Rectal smooth muscle tissue (tissue), 1 donor: ENCODE data around the gene PKNOX2.

Experiments
- H3K27ac ChIP-seq: one replicate; pipeline ENCODE4 v1.7.0; 2013; ENCODE audit warnings: low read depth, low read length, inconsistent platforms
- H3K27me3 ChIP-seq: one replicate; pipeline ENCODE4 v1.7.0; 2013; ENCODE audit warnings: low read length; ENCODE audit not compliant: control insufficient read depth, insufficient read depth
- H3K36me3 ChIP-seq: one replicate; pipeline ENCODE4 v1.7.0; 2013; ENCODE audit warnings: low read length; ENCODE audit not compliant: control insufficient read depth, insufficient read depth
- H3K4me1 ChIP-seq: one replicate; pipeline ENCODE4 v1.7.0; 2013; ENCODE audit warnings: low read length; ENCODE audit not compliant: control insufficient read depth, insufficient read depth
- H3K4me3 ChIP-seq: one replicate; pipeline ENCODE4 v1.7.0; 2013; ENCODE audit warnings: low read length
- H3K9ac ChIP-seq: one replicate; pipeline ENCODE4 v1.7.0; 2013; ENCODE audit warnings: low read length

The PKNOX2 gene

DNA sequence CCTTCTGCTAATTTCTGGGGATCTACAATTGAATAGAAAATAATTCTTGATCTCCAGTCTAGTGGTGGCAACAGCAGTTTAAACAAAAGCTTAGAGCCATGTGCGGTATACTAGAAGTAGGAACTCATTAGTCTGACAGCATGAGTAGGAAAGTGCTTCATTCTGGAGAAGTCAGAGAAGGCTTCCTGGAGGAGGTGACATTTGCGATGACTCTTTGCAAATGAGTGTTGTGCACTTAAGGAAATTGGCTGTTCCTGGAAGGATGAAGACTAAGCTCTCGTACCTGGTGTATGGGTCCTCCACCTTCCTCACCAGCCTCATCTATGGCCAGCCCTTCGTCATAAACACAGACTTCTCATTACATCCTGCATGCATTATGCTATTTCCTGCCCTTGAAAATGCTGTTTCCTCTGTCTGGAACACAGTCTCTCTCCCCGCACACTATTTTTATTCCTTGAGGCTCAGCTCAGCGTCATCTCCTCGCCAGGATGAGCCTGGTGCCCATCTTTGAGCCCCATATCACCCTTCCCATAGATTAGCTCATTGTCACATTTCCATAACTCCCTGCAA, 132.9 kb downstream of the PKNOX2 start:
- no peak overlapping the region for H3K9ac ChIP-seq
- H3K4me1 ChIP-seq = peaks cover 13% of the 10 kb centered on the region
- no peak overlapping the region for H3K4me3 ChIP-seq
- no peak overlapping the region for H3K27ac ChIP-seq
- H3K36me3 ChIP-seq = no peaks in the 10 kb centered on the region
- H3K27me3 ChIP-seq = no peaks in the 10 kb centered on the region

DNA sequence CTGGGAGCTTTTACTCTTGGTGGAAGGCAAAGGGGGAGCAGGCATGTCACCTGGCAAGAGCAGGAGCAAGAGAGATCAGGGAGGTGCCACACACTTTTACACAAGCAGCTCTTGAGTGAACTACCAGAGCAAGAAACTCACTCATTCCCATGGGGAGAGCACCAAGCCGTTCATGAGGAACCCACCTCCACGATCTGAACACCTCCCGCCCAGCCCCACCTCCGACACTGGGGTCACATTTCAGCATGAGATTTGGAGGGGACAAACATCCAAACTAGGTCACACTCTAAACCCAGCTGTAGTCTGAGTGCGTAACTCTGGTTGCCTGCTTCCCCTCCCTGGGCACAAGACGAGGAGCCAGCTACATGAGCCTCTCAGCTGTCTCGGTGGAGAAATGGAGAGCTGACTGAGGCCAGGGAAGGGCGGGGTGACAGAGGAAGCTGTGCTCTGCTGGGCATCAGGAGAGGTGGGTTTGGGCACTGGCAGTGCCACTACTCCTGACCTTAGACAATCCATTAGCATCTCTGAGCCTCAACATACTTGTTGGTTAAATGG, 134.6 kb downstream of the PKNOX2 start:
- H3K27me3 ChIP-seq = no peaks in the 10 kb centered on the region
- no peak overlapping the region for H3K4me3 ChIP-seq
- no peak overlapping the region for H3K27ac ChIP-seq
- no peaks in the 10 kb centered on the region for H3K36me3 ChIP-seq
- no peak overlapping the region for H3K9ac ChIP-seq
- H3K4me1 ChIP-seq = peaks cover 13% of the 10 kb centered on the region

DNA sequence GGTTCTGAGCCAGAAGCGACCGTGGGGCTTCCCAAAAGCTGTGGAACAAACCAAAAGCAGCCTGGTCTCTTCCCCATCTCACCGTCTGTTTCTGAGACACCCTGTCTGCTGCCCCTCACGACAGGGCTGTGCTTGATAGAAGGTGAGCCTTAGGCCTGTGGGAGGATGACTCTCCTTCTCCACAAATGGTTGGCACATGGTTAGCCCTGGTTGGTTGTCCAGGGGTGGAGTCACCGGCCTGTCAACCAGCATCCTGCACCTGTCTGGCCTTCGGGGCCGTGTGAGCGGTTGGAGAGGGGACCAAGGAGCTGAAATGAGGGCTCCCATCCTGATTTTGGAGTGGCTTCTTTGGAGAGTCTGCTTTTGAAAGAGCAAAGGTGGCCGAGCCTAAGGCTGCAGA, 135.3 kb downstream of the PKNOX2 start:
- Histone ChIP-seq H3K4me1 (peaks cover 13% of the 10 kb centered on the region), H3K27ac (no peak overlapping the region), H3K27me3 (no peaks in the 10 kb centered on the region), H3K9ac (no peak overlapping the region), H3K4me3 (no peak overlapping the region), H3K36me3 (no peaks in the 10 kb centered on the region)

DNA sequence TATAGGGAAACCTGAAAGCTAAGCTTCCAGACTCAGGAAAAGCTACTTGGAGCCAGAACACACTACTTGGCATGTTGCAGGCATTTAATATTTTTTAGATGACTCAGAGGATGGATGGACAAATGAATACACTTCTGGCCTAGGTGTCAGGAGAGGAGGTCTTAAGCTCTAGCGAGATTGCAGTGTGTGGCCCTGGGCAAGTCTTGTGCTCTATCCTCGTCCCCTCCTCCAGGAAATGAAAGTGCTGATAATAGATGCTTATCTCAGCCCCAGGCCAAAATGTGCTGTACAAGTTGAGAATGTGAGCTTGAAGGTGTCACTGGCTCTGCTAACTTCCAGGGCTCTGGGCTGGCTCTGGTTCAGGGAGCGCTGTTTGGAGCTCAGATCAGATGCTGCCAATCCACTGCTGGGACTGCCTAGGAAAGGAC, 136.3 kb downstream of the PKNOX2 start:
- Histone ChIP-seq H3K4me1 (peaks cover 13% of the 10 kb centered on the region), H3K27ac (peak overlapping the region; percentile 33), H3K9ac (no peak overlapping the region), H3K36me3 (no peaks in the 10 kb centered on the region), H3K27me3 (no peaks in the 10 kb centered on the region), H3K4me3 (no peak overlapping the region)

DNA sequence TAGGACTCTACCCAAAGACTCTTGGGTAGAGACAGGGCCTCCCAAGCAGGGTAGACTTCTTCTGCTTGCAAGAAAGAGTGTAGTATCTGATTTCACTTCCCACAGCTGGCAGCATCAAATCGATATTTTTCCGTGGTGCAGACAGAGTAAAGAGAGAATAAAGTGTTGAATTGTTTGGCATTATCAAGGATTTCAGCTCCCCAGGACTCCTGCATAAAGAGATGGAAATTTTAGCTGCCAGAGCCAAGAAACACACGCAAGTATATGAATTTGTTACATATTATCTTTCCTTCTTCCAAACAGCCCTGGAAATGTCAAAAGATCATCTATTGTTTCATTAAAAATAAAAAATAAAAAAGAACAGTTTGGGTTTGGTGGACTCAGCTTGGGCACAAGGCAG, 136.8 kb downstream of the PKNOX2 start:
- Histone ChIP-seq H3K4me1 (peaks cover 13% of the 10 kb centered on the region), H3K36me3 (no peaks in the 10 kb centered on the region), H3K27me3 (no peaks in the 10 kb centered on the region), H3K4me3 (no peak overlapping the region), H3K27ac (peak overlapping the region; percentile 33), H3K9ac (no peak overlapping the region)

DNA sequence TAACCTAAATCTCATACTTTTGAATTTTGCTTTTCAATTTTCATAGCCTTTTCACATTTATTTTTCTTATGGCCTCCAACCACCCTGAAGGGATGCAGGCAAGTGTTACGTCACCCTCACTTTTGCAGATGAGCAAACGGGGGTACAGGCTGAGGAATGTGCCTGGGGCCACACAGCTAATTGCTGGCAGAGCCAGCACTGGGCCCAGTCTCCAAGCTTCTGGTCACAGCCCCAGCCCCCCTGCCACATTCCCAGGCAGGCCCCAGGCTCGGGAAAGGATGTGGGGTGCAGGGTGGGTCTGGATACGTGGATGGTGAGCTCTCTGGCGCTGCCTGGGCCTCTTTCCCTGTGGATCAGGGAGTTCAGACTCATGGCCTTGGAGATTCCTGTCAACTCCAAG, 138.6 kb downstream of the PKNOX2 start:
- no peaks in the 10 kb centered on the region for H3K36me3 ChIP-seq

DNA sequence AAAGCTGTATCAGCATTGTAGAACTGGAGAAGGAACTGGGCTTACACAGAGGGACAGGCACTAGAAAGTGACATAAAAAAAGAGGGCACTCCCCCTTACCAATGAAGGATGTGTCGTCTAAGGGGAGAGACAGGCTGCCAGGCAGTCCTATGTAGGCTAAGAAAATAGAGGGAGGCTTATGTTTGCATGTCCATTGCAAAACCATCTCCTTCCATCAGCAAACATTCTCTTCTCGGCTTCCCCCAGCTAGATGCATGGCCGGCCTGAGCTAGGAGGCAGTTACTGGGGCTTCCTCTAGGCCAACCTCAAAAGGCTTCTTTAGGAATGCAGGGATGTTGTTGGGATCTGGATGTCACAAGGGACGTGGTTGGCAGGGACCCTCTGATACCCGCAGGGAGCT, 139.1 kb downstream of the PKNOX2 start:
- Histone ChIP-seq H3K9ac (no peak overlapping the region), H3K4me3 (no peak overlapping the region), H3K27me3 (no peaks in the 10 kb centered on the region), H3K4me1 (peaks cover 13% of the 10 kb centered on the region), H3K27ac (no peak overlapping the region), H3K36me3 (no peaks in the 10 kb centered on the region)

More for the DNA sequence above, 138.6 kb downstream of the PKNOX2 start:
- H3K9ac ChIP-seq = no peak overlapping the region
- no peak overlapping the region for H3K27ac ChIP-seq
- H3K27me3 ChIP-seq = no peaks in the 10 kb centered on the region
- peaks cover 13% of the 10 kb centered on the region for H3K4me1 ChIP-seq
- H3K4me3 ChIP-seq = no peak overlapping the region

DNA sequence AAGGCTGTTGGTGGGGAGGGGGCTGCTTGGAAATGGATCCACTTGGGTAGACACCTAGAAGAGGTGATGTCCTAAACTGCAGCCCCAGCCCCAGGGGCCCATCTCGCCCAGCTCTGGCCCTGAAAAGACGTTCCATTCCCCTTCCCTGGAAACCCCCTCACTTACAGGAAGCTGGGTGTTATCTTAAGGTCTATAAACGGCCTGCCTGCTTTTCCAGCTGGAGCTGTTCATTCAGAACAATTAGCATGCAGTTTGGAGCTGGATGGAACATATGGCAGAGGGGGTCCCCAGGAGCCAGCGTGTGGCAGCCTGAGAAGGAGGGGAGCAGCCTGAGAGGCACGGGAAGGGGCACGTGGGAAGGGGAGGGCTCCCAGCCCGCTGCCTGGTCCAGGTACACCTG, 139.6 kb downstream of the PKNOX2 start:
- no peaks in the 10 kb centered on the region for H3K36me3 ChIP-seq
- H3K4me1 ChIP-seq = peaks cover 13% of the 10 kb centered on the region
- H3K4me3 ChIP-seq = no peak overlapping the region
- H3K9ac ChIP-seq = no peak overlapping the region
- H3K27me3 ChIP-seq = no peaks in the 10 kb centered on the region
- no peak overlapping the region for H3K27ac ChIP-seq

DNA sequence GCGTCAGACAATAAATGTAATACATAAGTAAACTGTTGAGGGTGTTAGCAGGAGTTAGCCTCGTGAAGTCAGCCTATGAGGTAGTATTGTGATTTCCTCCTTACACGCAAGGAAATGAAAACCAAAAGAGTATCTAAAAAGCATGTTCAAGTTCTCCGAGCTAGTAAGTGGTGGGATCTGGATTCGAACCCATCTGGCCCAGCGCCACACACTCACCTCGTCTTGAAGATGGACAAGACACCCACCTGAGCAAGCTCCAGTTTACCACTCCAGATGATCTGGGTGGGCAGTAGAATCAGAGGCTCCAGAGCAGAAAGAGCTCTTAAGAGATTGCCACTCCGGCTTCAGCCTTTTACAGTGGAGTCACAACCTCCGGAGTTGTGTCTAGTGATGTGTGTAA, 140.3 kb downstream of the PKNOX2 start:
- no peaks in the 10 kb centered on the region for H3K27me3 ChIP-seq
- no peak overlapping the region for H3K4me3 ChIP-seq
- H3K36me3 ChIP-seq = no peaks in the 10 kb centered on the region
- H3K9ac ChIP-seq = no peak overlapping the region
- H3K27ac ChIP-seq = no peak overlapping the region
- peaks cover 13% of the 10 kb centered on the region for H3K4me1 ChIP-seq

DNA sequence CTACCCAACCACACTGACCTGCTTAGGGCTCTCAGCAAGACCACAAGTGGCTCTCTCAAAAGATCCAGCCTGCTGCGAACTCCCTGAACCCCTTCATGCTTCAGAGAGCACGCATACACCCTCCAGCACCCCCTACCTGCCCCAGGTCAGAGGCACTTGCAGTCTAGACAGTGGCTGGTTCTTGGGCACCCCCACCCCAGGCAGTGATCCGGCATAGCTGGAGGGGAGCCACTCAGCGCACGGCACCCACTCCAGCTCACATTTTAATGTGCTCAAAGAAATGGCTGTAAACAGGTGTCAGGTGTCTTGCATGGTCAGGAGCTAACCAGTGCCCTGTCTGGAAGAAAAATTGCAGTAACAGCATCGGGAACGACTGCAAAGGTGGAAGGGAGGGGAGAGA, 140.8 kb downstream of the PKNOX2 start:
- Histone ChIP-seq H3K9ac (no peak overlapping the region), H3K4me1 (peaks cover 11% of the 10 kb centered on the region), H3K27ac (no peak overlapping the region), H3K27me3 (no peaks in the 10 kb centered on the region), H3K36me3 (no peaks in the 10 kb centered on the region), H3K4me3 (no peak overlapping the region)

DNA sequence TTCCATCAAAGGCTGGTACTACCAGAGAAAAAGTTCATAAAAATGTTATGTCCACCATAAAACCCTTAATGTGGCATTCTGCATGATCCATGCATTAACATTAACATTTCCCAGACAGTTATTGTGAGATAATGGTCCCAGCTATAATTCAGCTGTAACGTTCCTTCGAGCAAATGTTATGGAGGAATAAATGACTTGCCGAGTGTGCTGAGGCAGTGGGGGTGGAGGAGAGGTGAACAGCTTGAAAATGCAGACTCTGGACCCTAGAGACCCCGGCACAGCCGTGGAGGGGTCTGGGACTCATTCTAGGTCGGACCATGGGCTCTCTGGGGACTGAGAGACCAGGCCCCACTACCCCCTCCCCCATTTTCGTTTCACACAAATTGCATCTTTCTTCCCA, 141.9 kb downstream of the PKNOX2 start:
- H3K27ac ChIP-seq = no peak overlapping the region
- H3K36me3 ChIP-seq = no peaks in the 10 kb centered on the region
- H3K27me3 ChIP-seq = no peaks in the 10 kb centered on the region

DNA sequence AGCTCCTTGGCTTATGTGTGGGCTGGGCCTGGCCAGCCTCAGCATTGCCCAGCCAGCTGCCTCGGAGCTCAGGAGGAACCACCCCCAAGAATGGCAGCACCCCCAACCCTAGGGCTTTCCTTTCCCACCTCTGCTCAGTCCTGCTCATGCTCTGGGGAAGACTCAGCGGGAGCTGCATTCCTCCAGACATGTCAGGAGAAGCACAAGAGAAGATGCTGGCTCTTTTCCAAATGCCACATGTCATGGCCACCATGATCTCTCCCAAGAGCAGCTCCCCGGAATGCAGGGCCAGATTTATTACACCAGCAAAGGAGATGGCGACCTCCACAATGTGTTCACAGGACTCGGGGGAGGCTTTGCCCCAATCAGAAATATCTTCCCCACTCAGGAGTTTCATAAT, 143.7 kb downstream of the PKNOX2 start:
- Histone ChIP-seq H3K9ac (no peak overlapping the region), H3K27ac (no peak overlapping the region)

More for the DNA sequence above, 141.9 kb downstream of the PKNOX2 start:
- Histone ChIP-seq H3K9ac (no peak overlapping the region), H3K4me3 (no peak overlapping the region), H3K4me1 (peaks cover under 1% of the 10 kb centered on the region)

DNA sequence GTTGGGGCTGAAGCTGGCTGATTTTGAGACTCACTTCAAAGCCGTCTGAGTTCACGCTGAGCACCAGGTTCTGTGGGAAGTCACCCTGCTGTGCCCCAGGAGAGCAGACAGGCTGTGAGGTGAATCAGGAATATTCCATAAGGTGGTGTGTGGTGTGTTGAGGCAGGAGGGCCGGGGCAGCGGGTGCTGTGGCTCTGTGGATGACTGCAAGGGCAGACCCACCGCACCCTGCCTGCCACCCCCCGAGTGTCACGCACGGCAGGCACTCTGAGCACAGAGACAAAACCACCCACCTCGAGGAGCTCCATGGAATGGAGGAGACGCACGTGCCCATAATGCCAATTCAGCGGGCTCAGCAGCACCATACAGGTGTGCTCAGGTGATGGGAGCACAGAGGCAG, 147.8 kb downstream of the PKNOX2 start:
- H3K4me1 ChIP-seq = peaks cover 7% of the 10 kb centered on the region
- no peaks in the 10 kb centered on the region for H3K27me3 ChIP-seq
- no peak overlapping the region for H3K4me3 ChIP-seq
- no peak overlapping the region for H3K9ac ChIP-seq
- no peaks in the 10 kb centered on the region for H3K36me3 ChIP-seq
- H3K27ac ChIP-seq = no peak overlapping the region

More for the DNA sequence above, 143.7 kb downstream of the PKNOX2 start:
- Histone ChIP-seq H3K4me1 (no peaks in the 10 kb centered on the region), H3K27me3 (no peaks in the 10 kb centered on the region), H3K36me3 (no peaks in the 10 kb centered on the region), H3K4me3 (no peak overlapping the region)
